Glomerular visceral epithelial cell (primary cell): ENCODE data around the gene HDAC11.
A peak's percentile ranks its signal among the peaks of the same experiment; 100 is the strongest.
"Not testable (repeated sequence)": the region's sequence is repeated elsewhere in the genome, so short reads cannot be mapped to it uniquely, and the experiment has no call there.

Experiments
- DNase-seq: peaks from one replicate; pipeline ENCODE4 v3.0.0-alpha.2; 2016; ENCODE audit errors: extremely low spot score

HDAC11 gene

GRCh38 chr3:13507570-13508339, 27.6 kb downstream of the HDAC11 start:
- DNase-seq: no peak

GRCh38 chr3:13508496-13508895, 28.4 kb downstream of the HDAC11 start:
- DNase-seq: no peak

GRCh38 chr3:13509059-13509815, 29.1 kb downstream of the HDAC11 start:
- DNase-seq: no peak

GRCh38 chr3:13509816-13510192, 29.7 kb downstream of the HDAC11 start:
- no peak for DNase-seq

- DNase-seq: no peak
Measured at GRCh38 chr3:13512451-13512850, 32.3 kb downstream of the HDAC11 start.

GRCh38 chr3:13513051-13513912, 33.2 kb downstream of the HDAC11 start:
- DNase-seq: no peak

- no peak for DNase-seq
Measured at GRCh38 chr3:13513913-13514517, 33.9 kb downstream of the HDAC11 start.

- no peak for DNase-seq
Measured at GRCh38 chr3:13514639-13515435, 34.7 kb downstream of the HDAC11 start.

- DNase-seq: no peak
Measured at GRCh38 chr3:13515786-13516759, 36.0 kb downstream of the HDAC11 start.

GRCh38 chr3:13516760-13517135, 36.6 kb downstream of the HDAC11 start:
- no peak for DNase-seq

- DNase-seq: no peak
Measured at GRCh38 chr3:13517253-13517977, 37.3 kb downstream of the HDAC11 start.

- DNase-seq: peak; percentile 37
Measured at GRCh38 chr3:13518516-13518953, 38.4 kb downstream of the HDAC11 start.

GRCh38 chr3:13519006-13519791, 39.1 kb downstream of the HDAC11 start:
- DNase-seq: no peak

GRCh38 chr3:13520326-13520880, 40.3 kb downstream of the HDAC11 start:
- DNase-seq: no peak

GRCh38 chr3:13521309-13521708, 41.2 kb downstream of the HDAC11 start:
- DNase-seq: no peak

- not testable (repeated sequence) for DNase-seq
Measured at GRCh38 chr3:13521749-13522148, 41.6 kb downstream of the HDAC11 start.

GRCh38 chr3:13522236-13522635, 42.1 kb downstream of the HDAC11 start:
- DNase-seq: no peak
